Common myeloid progenitor, CD34-positive (primary cell): ENCODE data around the gene CDH13.

ENCODE experiments used
- CTCF ChIA-PET: fragments of 350-600 bp; sonication (Branson Sonifier 250); formaldehyde crosslinking; loops from one replicate; lab custom pipeline; 2021; ENCODE audit warnings: antibody characterized with exemption; lab: Charles Lee
- POLR2A ChIA-PET: fragments of 350-600 bp; sonication (Branson Sonifier 250); formaldehyde crosslinking; loops from one replicate; lab custom pipeline; 2021; ENCODE audit warnings: antibody characterized with exemption; lab: Charles Lee
- DNase-seq, 3 donors: peaks; one replicate each; pipeline versions ENCODE4 v3.0.0 to v3.0.0-alpha.2; 2013
- H3K27ac ChIP-seq, 2 experiments: 1 replicate in 1 of 2; 2 replicates in 1 of 2; pipeline ENCODE4 v1.7.0; 2013; ENCODE audit warnings: inconsistent platforms in 2 of 2, low read length in 2 of 2, mild to moderate bottlenecking in 2 of 2, low read depth in 1 of 2, moderate library complexity in 1 of 2; ENCODE audit not compliant: severe bottlenecking in 2 of 2, insufficient read depth in 1 of 2, poor library complexity in 1 of 2
- H3K27me3 ChIP-seq, 5 experiments: replicated peaks in 2 of 5; 1 replicate in 3 of 5; 2 replicates in 2 of 5; pipeline versions ENCODE4 v1.6.1 to v1.7.0; 2013; ENCODE audit warnings: low read length in 4 of 5, mild to moderate bottlenecking in 2 of 5, moderate library complexity in 2 of 5, inconsistent platforms in 1 of 5; ENCODE audit not compliant: insufficient read depth in 5 of 5, control insufficient read depth in 4 of 5
- H3K36me3 ChIP-seq, 4 experiments: 1 replicate in 2 of 4; 2 replicates in 2 of 4; pipeline versions ENCODE4 v1.6.1 to v1.7.0; 2013; ENCODE audit warnings: low read length in 3 of 4, control low read depth in 1 of 4, mild to moderate bottlenecking in 1 of 4; ENCODE audit not compliant: control insufficient read depth in 4 of 4, insufficient read depth in 4 of 4
- H3K4me1 ChIP-seq, 4 experiments: 1 replicate in 3 of 4; 2 replicates in 1 of 4; pipeline versions ENCODE4 v1.6.1 to v1.7.1; 2013; ENCODE audit warnings: low read length in 3 of 4, mild to moderate bottlenecking in 3 of 4, control low read depth in 1 of 4, inconsistent platforms in 1 of 4, moderate library complexity in 1 of 4; ENCODE audit not compliant: control insufficient read depth in 4 of 4, insufficient read depth in 4 of 4; ENCODE audit errors: control extremely low read depth in 1 of 4
- H3K4me3 ChIP-seq, 7 experiments: 1 replicate in 4 of 7; 2 replicates in 3 of 7; pipeline versions ENCODE4 v1.5.1 to v1.7.0; 2013; ENCODE audit warnings: mild to moderate bottlenecking in 7 of 7, low read length in 6 of 7, moderate library complexity in 6 of 7, inconsistent platforms in 2 of 7, low read depth in 2 of 7, control low read depth in 1 of 7; ENCODE audit not compliant: insufficient read depth in 4 of 7, control insufficient read depth in 1 of 7; ENCODE audit errors: extremely low read depth in 1 of 7
- H3K9me3 ChIP-seq, 5 experiments: 1 replicate in 4 of 5; 2 replicates in 1 of 5; pipeline versions ENCODE4 v1.6.1 to v1.7.1; 2013; ENCODE audit warnings: low read length in 4 of 5, mild to moderate bottlenecking in 2 of 5, inconsistent platforms in 1 of 5, low read depth in 1 of 5, moderate library complexity in 1 of 5; ENCODE audit not compliant: control insufficient read depth in 4 of 5, insufficient read depth in 2 of 5; ENCODE audit errors: control extremely low read depth in 1 of 5
- WGBS: methylation state at CpG from one replicate; pipeline ENCODE4 v1.1.5; 2013; ENCODE audit not compliant: insufficient coverage; 5-methylcytosine and 5-hydroxymethylcytosine counted together

Gene CDH13

GRCh38 chr16:83031524-83031923 is 404.8 kb downstream of the CDH13 start:
- CTCF ChIA-PET: no interaction called here
- POLR2A ChIA-PET: no interaction called here
- 100% methylated on average over 1 of the region's 3 CpGs for WGBS

GRCh38 chr16:83037102-83037501 is 410.3 kb downstream of the CDH13 start:
- no peaks in the 10 kb centered on the region for H3K4me1 ChIP-seq
- H3K9me3 ChIP-seq: no peaks in the 10 kb centered on the region
- ChIA-PET POLR2A (no interaction called here), CTCF (no interaction called here)
- H3K27me3 ChIP-seq: peaks cover 0 to 2% (median 0%) of the 10 kb centered on the region in 5 experiments
- H3K27ac ChIP-seq: no peak overlapping the region
- no peak for DNase-seq
- 88% methylated on average over 1 of the region's 2 CpGs for WGBS
- H3K36me3 ChIP-seq: no peaks in the 10 kb centered on the region
- no peak overlapping the region for H3K4me3 ChIP-seq

More at GRCh38 chr16:83031524-83031923, 404.8 kb downstream of the CDH13 start:
- no peaks in the 10 kb centered on the region for H3K4me1 ChIP-seq
- peaks cover 0 to 2% (median 0%) of the 10 kb centered on the region in 5 experiments for H3K27me3 ChIP-seq
- H3K27ac ChIP-seq: no peak overlapping the region
- H3K9me3 ChIP-seq: peaks cover 0 to 4% (median 0%) of the 10 kb centered on the region in 5 experiments
- no peaks in the 10 kb centered on the region for H3K36me3 ChIP-seq
- no peak overlapping the region for H3K4me3 ChIP-seq
- DNase-seq: no peak

GRCh38 chr16:83037884-83038283 is 411.1 kb downstream of the CDH13 start:
- ChIA-PET POLR2A (no interaction called here), CTCF (no interaction called here)
- Histone ChIP-seq H3K4me3 (no peak overlapping the region), H3K4me1 (no peaks in the 10 kb centered on the region), H3K9me3 (no peaks in the 10 kb centered on the region), H3K36me3 (no peaks in the 10 kb centered on the region), H3K27ac (no peak overlapping the region), H3K27me3 (peaks cover 0 to 2% (median 0%) of the 10 kb centered on the region in 5 experiments)
- DNase-seq: no peak
- WGBS: no CpG with 5 or more reads among the region's 2 CpGs

GRCh38 chr16:83040174-83040573 is 413.4 kb downstream of the CDH13 start:
- Histone ChIP-seq H3K27me3 (peaks cover 0 to under 1% (median 0%) of the 10 kb centered on the region in 5 experiments), H3K27ac (no peak overlapping the region), H3K36me3 (no peaks in the 10 kb centered on the region), H3K4me3 (no peak overlapping the region), H3K4me1 (no peaks in the 10 kb centered on the region), H3K9me3 (no peaks in the 10 kb centered on the region)
- ChIA-PET CTCF (no interaction called here), POLR2A (no interaction called here)
- WGBS: 61% methylated on average over 3 of the region's 4 CpGs
- DNase-seq: peak; percentile 4 to 33 (median 23)

GRCh38 chr16:83044589-83044988 is 417.8 kb downstream of the CDH13 start:
- Histone ChIP-seq H3K9me3 (no peaks in the 10 kb centered on the region), H3K4me1 (no peaks in the 10 kb centered on the region), H3K27ac (no peak overlapping the region), H3K36me3 (no peaks in the 10 kb centered on the region), H3K27me3 (no peaks in the 10 kb centered on the region), H3K4me3 (no peak overlapping the region)
- 85% methylated on average over 4 of the region's 10 CpGs for WGBS
- POLR2A ChIA-PET: no interaction called here
- CTCF ChIA-PET: no interaction called here
- DNase-seq: no peak

- POLR2A ChIA-PET: no interaction called here
- CTCF ChIA-PET: no interaction called here
- no peaks in the 10 kb centered on the region for H3K36me3 ChIP-seq
- H3K27ac ChIP-seq: no peak overlapping the region
- no peak overlapping the region for H3K4me3 ChIP-seq
- DNase-seq: no peak
- no peaks in the 10 kb centered on the region for H3K4me1 ChIP-seq
- no peaks in the 10 kb centered on the region for H3K27me3 ChIP-seq
- H3K9me3 ChIP-seq: peaks cover 0 to 5% (median 0%) of the 10 kb centered on the region in 5 experiments
Measured at GRCh38 chr16:83045790-83046189, 419.0 kb downstream of the CDH13 start.

GRCh38 chr16:83046664-83047063 is 419.9 kb downstream of the CDH13 start:
- H3K27ac ChIP-seq: no peak overlapping the region
- CTCF ChIA-PET: no interaction called here
- WGBS: 7% methylated on average over 2 of the region's 2 CpGs

More at GRCh38 chr16:83046664-83047063, 419.9 kb downstream of the CDH13 start:
- Histone ChIP-seq H3K9me3 (peaks cover 0 to 5% (median 0%) of the 10 kb centered on the region in 5 experiments), H3K4me3 (no peak overlapping the region), H3K4me1 (no peaks in the 10 kb centered on the region), H3K36me3 (no peaks in the 10 kb centered on the region), H3K27me3 (no peaks in the 10 kb centered on the region)
- no peak for DNase-seq
- POLR2A ChIA-PET: no interaction called here
